ENCODE measurements around the gene MARK1.

Gene MARK1

DNA sequence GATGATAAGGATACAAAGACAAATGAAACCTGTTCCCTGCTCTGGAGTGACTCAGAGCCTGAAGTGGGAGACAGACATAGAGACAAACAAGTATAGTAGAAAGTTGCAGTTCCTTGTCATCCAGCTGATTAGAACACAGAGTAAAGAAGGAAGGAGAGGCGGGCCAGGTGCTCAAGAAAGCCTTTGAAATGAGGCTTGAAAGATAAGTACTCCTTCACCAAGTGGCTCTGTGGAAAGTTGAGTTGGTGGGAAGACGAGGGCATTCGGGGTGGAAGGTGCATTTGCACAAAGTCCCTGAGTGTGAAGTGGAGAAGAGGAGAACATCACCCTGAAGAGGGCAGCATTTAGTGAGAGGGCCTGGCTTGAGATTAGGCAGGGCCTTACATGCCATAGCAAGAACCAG lies 17.0 kb downstream of the MARK1 start:
- 0 out of 2 replicates have a peak, but pooled peaks have one; percentile 15 for TF ChIP-seq RAD21 (IDR thresholded peaks at IDR 0.05; ENCODE audit: low read depth)
- TF ChIP-seq TEAD4 (IDR thresholded peaks at IDR 0.05) = no peak
- TF ChIP-seq TAF1 (IDR thresholded peaks at IDR 0.05; ENCODE audit: low read depth) = no peak

GRCh38 chr1:220550811-220551399 lies 23.0 kb downstream of the MARK1 start:
- no peak for TF ChIP-seq TEAD4 (IDR thresholded peaks at IDR 0.05)
- no peak for TF ChIP-seq YY1 (IDR thresholded peaks at IDR 0.05; ENCODE audit: low read depth)
- no peak for TF ChIP-seq CREB1 (IDR thresholded peaks at IDR 0.05; ENCODE audit: low read depth)
- TF ChIP-seq USF1 (IDR thresholded peaks at IDR 0.05) = no peak
- no peak for TF ChIP-seq MAX (IDR thresholded peaks at IDR 0.05)
- TF ChIP-seq TAF1 (IDR thresholded peaks at IDR 0.05; ENCODE audit: low read depth) = no peak

GRCh38 chr1:220551718-220552117 lies 23.8 kb downstream of the MARK1 start:
- no peak for TF ChIP-seq CEBPB (IDR thresholded peaks at IDR 0.05)
- no peak for TF ChIP-seq YY1 (IDR thresholded peaks at IDR 0.05; ENCODE audit: low read depth)

GRCh38 chr1:220552672-220553260 lies 24.8 kb downstream of the MARK1 start:
- TF ChIP-seq USF1 (IDR thresholded peaks at IDR 0.05) (no peak), CEBPB (IDR thresholded peaks at IDR 0.05) (no peak), TCF12 (IDR thresholded peaks at IDR 0.05; ENCODE audit: low read depth) (no peak), MAX (IDR thresholded peaks at IDR 0.05) (no peak), ZBTB7A (IDR thresholded peaks at IDR 0.05; ENCODE audit: low read depth) (no peak), TEAD4 (IDR thresholded peaks at IDR 0.05) (no peak), EGR1 (IDR thresholded peaks at IDR 0.05) (no peak), EP300 (IDR thresholded peaks at IDR 0.05; ENCODE audit: borderline replicate concordance) (no peak), CREB1 (IDR thresholded peaks at IDR 0.05; ENCODE audit: low read depth) (no peak), RAD21 (IDR thresholded peaks at IDR 0.05; ENCODE audit: low read depth) (no peak)

DNA sequence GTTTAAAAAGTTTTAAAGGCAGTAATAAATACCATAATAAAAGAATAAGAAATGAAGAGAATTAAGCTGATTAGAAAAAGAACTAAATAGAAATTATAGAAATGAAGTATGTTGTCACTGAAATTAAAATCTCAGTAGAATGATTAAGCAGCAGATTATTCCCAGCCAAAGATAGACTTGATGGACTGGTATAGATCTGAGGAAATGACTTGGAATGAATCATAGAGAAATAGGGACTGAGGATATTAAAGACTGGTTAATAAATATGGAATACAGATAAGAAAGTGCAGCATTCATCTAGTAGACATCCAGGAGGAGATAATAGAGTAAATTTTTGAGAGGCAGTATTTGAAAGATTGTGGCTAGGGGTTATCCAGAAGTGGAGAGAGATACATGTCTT lies 28.7 kb downstream of the MARK1 start:
- TF ChIP-seq CREB1 (IDR thresholded peaks at IDR 0.05; ENCODE audit: low read depth) = no peak
- no peak for TF ChIP-seq YY1 (IDR thresholded peaks at IDR 0.05; ENCODE audit: low read depth)
- no peak for TF ChIP-seq TCF12 (IDR thresholded peaks at IDR 0.05; ENCODE audit: low read depth)
- no peak for TF ChIP-seq RAD21 (IDR thresholded peaks at IDR 0.05; ENCODE audit: low read depth)
- TF ChIP-seq CEBPB (IDR thresholded peaks at IDR 0.05) = no peak
- TF ChIP-seq, protein P1, sequence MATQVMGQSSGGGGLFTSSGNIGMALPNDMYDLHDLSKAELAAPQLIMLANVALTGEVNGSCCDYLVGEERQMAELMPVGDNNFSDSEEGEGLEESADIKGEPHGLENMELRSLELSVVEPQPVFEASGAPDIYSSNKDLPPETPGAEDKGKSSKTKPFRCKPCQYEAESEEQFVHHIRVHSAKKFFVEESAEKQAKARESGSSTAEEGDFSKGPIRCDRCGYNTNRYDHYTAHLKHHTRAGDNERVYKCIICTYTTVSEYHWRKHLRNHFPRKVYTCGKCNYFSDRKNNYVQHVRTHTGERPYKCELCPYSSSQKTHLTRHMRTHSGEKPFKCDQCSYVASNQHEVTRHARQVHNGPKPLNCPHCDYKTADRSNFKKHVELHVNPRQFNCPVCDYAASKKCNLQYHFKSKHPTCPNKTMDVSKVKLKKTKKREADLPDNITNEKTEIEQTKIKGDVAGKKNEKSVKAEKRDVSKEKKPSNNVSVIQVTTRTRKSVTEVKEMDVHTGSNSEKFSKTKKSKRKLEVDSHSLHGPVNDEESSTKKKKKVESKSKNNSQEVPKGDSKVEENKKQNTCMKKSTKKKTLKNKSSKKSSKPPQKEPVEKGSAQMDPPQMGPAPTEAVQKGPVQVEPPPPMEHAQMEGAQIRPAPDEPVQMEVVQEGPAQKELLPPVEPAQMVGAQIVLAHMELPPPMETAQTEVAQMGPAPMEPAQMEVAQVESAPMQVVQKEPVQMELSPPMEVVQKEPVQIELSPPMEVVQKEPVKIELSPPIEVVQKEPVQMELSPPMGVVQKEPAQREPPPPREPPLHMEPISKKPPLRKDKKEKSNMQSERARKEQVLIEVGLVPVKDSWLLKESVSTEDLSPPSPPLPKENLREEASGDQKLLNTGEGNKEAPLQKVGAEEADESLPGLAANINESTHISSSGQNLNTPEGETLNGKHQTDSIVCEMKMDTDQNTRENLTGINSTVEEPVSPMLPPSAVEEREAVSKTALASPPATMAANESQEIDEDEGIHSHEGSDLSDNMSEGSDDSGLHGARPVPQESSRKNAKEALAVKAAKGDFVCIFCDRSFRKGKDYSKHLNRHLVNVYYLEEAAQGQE (IDR thresholded peaks at IDR 0.05; ENCODE audit: low read depth) = no peak
- TF ChIP-seq MAX (IDR thresholded peaks at IDR 0.05) = no peak
- TF ChIP-seq TEAD4 (IDR thresholded peaks at IDR 0.05) = no peak
- no peak for TF ChIP-seq FOXM1 (IDR thresholded peaks at IDR 0.05; ENCODE audit: borderline replicate concordance, low read depth)
- TF ChIP-seq ZBTB7A (IDR thresholded peaks at IDR 0.05; ENCODE audit: low read depth) = no peak
- no peak for TF ChIP-seq NFIC (IDR thresholded peaks at IDR 0.05)

DNA sequence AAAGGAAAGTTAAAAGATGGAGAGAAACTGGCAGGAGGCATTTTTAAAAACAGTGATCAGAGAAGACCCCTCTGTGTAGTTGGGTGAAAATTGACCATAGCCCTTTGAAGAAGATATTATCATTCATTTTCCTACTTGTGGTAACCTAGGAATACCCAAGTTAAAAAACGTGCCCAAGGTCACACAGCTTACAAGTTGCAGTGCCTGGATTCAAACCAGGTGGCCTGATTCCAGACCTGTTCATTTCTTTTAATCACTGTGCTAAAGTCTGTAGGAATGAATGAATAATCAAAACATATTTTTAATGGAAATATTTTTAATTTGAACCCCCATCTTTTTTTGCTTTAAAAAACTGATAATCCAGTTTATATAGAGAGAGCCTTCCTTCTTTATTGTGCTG lies 35.6 kb downstream of the MARK1 start:
- TF ChIP-seq FOXM1 (IDR thresholded peaks at IDR 0.05; ENCODE audit: borderline replicate concordance, low read depth) (no peak), USF1 (IDR thresholded peaks at IDR 0.05) (no peak), EGR1 (IDR thresholded peaks at IDR 0.05) (no peak), RAD21 (IDR thresholded peaks at IDR 0.05; ENCODE audit: low read depth) (no peak), MAX (IDR thresholded peaks at IDR 0.05) (no peak), TEAD4 (IDR thresholded peaks at IDR 0.05) (no peak), TAF1 (IDR thresholded peaks at IDR 0.05; ENCODE audit: low read depth) (no peak), ZBTB7A (IDR thresholded peaks at IDR 0.05; ENCODE audit: low read depth) (no peak), YY1 (IDR thresholded peaks at IDR 0.05; ENCODE audit: low read depth) (no peak), CEBPB (IDR thresholded peaks at IDR 0.05) (no peak), NFIC (IDR thresholded peaks at IDR 0.05) (no peak), EP300 (IDR thresholded peaks at IDR 0.05; ENCODE audit: borderline replicate concordance) (no peak), TCF12 (IDR thresholded peaks at IDR 0.05; ENCODE audit: low read depth) (no peak), CREB1 (IDR thresholded peaks at IDR 0.05; ENCODE audit: low read depth) (no peak)
- TF ChIP-seq, protein P1 (IDR thresholded peaks at IDR 0.05; ENCODE audit: low read depth) = no peak

Data from Ishikawa (cell line).